GM18868 (cell line): Measurements from ENCODE around the gene GPRC5B.

Experiments used
- ATAC-seq: cut with Tn5 transposase; IDR thresholded peaks from one replicate; pipeline ENCODE4 v1.9.1; 2021; ENCODE audit warnings: mild to moderate bottlenecking, moderate library complexity; ENCODE audit not compliant: unreplicated experiment

The GPRC5B gene

GRCh38 chr16:19874026-19874425 is 10.6 kb downstream of the GPRC5B start:
- no peak for ATAC-seq

GRCh38 chr16:19872935-19873334 is 11.7 kb downstream of the GPRC5B start:
- no peak for ATAC-seq

- no peak for ATAC-seq
These were observed 12.3 kb downstream of the GPRC5B start for GRCh38 chr16:19872179-19872863.

- no peak for ATAC-seq
These were observed 12.9 kb downstream of the GPRC5B start for GRCh38 chr16:19871721-19872120.

GRCh38 chr16:19868421-19868820 is 16.2 kb downstream of the GPRC5B start:
- no peak for ATAC-seq

GRCh38 chr16:19864566-19864965 is 20.1 kb downstream of the GPRC5B start:
- ATAC-seq = no peak

GRCh38 chr16:19863990-19864389 is 20.7 kb downstream of the GPRC5B start:
- ATAC-seq = no peak

GRCh38 chr16:19861811-19862327 is 22.8 kb downstream of the GPRC5B start:
- no peak for ATAC-seq

- ATAC-seq = no peak
These were observed 23.5 kb downstream of the GPRC5B start for GRCh38 chr16:19861133-19861532.

GRCh38 chr16:19860166-19861041 is 24.2 kb downstream of the GPRC5B start:
- no peak for ATAC-seq

- no peak for ATAC-seq
These were observed 25.0 kb downstream of the GPRC5B start for GRCh38 chr16:19859603-19860002.

- ATAC-seq = no peak
These were observed 25.5 kb downstream of the GPRC5B start for GRCh38 chr16:19859166-19859565.

- ATAC-seq = no peak
These were observed 26.2 kb downstream of the GPRC5B start for GRCh38 chr16:19858340-19859018.

- ATAC-seq = no peak
These were observed 26.9 kb downstream of the GPRC5B start for GRCh38 chr16:19857593-19858339.

- ATAC-seq = no peak
These were observed 28.5 kb downstream of the GPRC5B start for GRCh38 chr16:19856120-19856519.

- ATAC-seq = no peak
These were observed 30.1 kb downstream of the GPRC5B start for GRCh38 chr16:19854543-19854876.

GRCh38 chr16:19853742-19854542 is 30.7 kb downstream of the GPRC5B start:
- ATAC-seq = no peak

GRCh38 chr16:19853132-19853741 is 31.4 kb downstream of the GPRC5B start:
- no peak for ATAC-seq

- no peak for ATAC-seq
These were observed 33.2 kb downstream of the GPRC5B start for GRCh38 chr16:19851476-19851875.
